Astrocyte of the spinal cord (primary cell): Measurements from ENCODE around the gene RPTOR.

Experiments used
- DNase-seq: peaks from one replicate; pipeline ENCODE4 v3.0.0; 2011; ENCODE audit warnings: low read depth, low spot score
- H3K4me3 ChIP-seq: 2 replicates; pipeline ENCODE4 v1.5.1; 2011; ENCODE audit warnings: low read depth, mild to moderate bottlenecking, low read length, moderate library complexity
- in situ Hi-C: cut with HindIII; loops from 2 replicates; pipeline ENCODE4 v1.10.0; 2017; ENCODE audit warnings: low sequenced_read_pairs
- TF ChIP-seq, protein P1 (sequence below): IDR thresholded peaks from 2 replicates; pipeline ENCODE4 v1.5.1; 2012; ENCODE audit warnings: low read depth, mild to moderate bottlenecking, low read length, inconsistent platforms

RPTOR gene

DNA sequence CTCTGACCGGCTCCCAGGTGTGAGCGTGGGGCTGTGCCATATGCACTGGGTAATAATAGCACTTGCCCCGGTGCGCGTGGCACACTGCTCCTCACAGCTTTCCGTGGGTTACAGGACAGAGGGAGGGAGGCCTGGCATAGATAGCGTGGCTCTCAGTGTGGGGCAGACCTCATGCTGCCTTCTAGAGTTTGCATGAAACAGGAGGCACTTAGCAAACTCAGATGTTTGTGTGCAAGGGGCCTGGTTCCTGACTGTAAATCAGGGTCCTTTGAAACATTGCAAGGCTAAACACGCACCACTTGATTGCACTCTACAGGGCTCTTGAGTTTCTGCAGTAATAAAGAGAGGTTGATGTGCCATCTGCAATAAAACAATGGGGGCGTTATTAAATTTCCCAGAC lies 101.7 kb downstream of the RPTOR start:
- TF ChIP-seq, protein P1, sequence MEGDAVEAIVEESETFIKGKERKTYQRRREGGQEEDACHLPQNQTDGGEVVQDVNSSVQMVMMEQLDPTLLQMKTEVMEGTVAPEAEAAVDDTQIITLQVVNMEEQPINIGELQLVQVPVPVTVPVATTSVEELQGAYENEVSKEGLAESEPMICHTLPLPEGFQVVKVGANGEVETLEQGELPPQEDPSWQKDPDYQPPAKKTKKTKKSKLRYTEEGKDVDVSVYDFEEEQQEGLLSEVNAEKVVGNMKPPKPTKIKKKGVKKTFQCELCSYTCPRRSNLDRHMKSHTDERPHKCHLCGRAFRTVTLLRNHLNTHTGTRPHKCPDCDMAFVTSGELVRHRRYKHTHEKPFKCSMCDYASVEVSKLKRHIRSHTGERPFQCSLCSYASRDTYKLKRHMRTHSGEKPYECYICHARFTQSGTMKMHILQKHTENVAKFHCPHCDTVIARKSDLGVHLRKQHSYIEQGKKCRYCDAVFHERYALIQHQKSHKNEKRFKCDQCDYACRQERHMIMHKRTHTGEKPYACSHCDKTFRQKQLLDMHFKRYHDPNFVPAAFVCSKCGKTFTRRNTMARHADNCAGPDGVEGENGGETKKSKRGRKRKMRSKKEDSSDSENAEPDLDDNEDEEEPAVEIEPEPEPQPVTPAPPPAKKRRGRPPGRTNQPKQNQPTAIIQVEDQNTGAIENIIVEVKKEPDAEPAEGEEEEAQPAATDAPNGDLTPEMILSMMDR, result no peak
- DNase-seq, result no peak
- in situ Hi-C loops, result no loop called here
- H3K4me3 ChIP-seq, result no peak overlapping the region

DNA sequence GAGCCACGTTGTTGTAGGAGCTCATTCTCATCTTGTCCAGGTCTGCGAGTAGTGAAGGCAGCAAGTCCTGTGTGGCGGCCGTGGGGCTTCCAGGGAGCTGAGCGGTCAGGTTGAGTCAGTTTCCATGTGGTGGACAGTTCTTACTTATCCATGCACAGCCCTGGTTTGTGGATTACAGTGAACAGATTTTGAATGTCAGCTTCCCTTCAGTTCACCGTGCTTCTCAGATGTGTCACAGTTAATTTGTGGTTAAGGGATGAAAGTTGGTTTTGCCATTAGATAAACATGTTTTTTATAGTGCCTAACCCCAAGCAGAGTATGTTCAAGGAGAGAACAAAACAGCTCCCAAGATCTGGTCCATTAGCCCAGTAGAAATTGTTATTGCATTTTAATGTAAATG lies 103.1 kb downstream of the RPTOR start:
- in situ Hi-C loops, result no loop called here

DNA sequence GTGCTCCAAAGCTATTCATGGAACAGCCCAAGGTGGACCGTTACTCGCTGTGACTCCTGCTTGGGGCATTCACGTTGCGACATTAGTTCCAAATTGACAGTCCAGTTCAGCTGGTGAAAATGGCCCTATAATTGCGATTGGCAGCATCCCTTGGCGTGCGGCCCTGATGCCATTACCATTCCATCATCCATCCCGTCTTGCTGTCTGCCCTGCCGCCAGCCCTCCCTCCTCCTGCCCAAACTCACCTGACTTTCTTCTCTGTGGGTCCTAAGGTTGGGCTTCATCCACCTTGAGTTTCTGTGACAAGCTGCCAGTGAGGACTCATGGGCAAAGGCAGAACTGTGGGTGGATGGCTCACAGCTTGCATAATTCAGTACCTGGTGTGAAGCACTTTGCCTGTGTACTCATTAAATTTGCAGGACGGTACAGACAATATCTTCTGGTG lies 104.6 kb downstream of the RPTOR start:
- TF ChIP-seq, protein P1, result no peak
- DNase-seq, result no peak
- in situ Hi-C loops, result no loop called here

More for the DNA sequence above, 103.1 kb downstream of the RPTOR start:
- TF ChIP-seq, protein P1, result no peak
- DNase-seq, result peak; percentile 94
- H3K4me3 ChIP-seq, result no peak overlapping the region

DNA sequence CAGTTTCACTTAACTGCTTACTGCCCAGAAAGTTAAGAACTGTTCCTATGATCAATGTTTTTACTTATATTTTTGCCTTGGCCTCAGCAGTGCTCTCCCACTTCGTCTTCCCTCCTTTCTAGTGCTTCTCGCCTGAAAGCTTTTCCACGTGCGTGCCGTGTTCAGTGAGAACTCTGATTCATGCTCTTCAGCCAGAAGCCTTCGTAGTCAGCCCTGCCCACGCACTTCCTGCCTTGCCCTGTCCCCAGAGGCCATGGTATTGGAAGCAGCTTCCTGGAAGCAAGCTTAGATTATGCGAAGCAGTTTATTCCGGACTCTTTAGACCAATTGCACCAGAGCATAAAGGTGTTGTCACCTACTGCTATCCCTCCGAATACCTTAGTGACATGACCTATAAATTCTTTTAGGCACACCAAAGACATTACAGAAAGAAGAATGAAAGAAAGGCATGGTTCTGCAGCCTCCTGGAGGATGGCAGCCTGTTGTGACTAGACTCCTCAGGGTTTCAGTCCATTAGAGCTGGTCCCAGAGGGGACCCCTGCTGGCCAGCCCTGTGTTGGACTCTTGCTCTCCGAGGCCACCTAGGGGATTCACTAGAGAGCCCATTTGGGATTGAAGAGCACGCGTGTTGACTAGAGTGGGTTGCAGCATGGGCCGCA lies 105.2 kb downstream of the RPTOR start:
- DNase-seq, result peak; percentile 64
- TF ChIP-seq, protein P1, result peak; percentile 50
- H3K4me3 ChIP-seq, result no peak overlapping the region
- in situ Hi-C loops, result no loop called here

More for the DNA sequence above, 104.6 kb downstream of the RPTOR start:
- no peak overlapping the region for H3K4me3 ChIP-seq

DNA sequence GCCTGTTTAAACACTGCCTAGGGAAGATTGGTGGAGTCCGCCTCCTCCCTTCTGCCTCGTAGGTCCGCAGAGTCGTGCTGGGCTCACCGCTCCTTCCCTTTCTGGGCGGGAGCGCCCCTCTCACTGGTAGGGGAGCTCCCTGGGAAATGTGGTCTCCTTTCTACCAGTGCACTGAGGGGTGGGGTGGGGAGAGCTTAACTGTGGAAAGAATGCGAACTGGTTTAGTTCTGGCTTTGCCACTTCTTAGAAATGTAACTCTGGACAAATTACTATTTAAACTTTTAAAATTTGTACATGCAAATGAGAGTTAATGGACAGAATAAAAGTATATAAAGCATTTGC lies 105.7 kb downstream of the RPTOR start:
- in situ Hi-C loops, result no loop called here
- TF ChIP-seq, protein P1, result no peak
- no peak for DNase-seq
- no peak overlapping the region for H3K4me3 ChIP-seq

DNA sequence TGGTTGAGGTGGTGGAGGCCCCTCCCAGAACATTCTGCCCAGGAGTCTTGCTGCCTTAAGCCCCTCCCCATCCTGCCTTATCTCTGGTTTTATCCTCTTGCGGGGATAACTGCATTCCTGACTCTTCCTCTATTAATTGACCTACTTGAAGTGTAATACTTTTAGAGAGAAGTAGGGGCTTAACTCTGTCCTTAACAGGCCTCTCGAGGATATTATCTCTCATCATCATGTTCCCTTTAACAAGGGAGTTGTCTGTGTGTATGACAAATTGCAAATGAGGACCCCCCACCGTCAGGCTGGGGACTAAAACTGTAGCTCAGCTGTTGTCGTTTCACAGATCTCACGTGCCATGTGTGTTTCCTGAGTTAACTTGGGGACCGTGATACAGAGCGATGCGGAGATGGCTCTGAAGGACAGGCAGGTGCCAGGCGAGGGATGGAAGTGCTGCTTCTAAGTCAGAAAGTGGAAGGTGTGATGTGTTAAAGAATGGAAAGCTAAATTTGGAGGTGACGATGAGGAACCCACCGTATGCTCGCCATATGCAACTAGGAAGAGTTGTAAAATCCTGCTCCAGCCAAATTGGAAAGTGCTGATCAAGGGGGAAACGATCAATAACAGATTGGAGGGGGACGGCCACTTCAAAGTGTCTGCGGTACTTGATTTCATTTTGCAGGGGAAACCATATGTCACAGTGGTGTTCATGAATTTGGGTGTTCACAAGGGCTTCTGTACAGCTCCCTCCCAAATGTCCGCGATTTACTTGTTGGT lies 106.3 kb downstream of the RPTOR start:
- in situ Hi-C loops, result no loop called here
- no peak for DNase-seq
- no peak overlapping the region for H3K4me3 ChIP-seq
- TF ChIP-seq, protein P1, result no peak
